RWPE2 (cell line): ENCODE data around the gene TREH.
A peak's percentile ranks its signal among the peaks of the same experiment; 100 is the strongest.

ENCODE experiments used
- ATAC-seq: fragments of 200-7000 bp; cut with Tn5 transposase; 3 replicates; pipeline ENCODE4 v1.9.1; 2021; ENCODE audit warnings: low read depth
- DNase-seq: peaks from one replicate; pipeline ENCODE4 v3.0.0-alpha.2; 2020; ENCODE audit warnings: low spot score
- H3K27ac ChIP-seq: fragments of 450-650 bp; 2 replicates; pipeline ENCODE4 v1.5.1; 2017; ENCODE audit warnings: mild to moderate bottlenecking; ENCODE audit not compliant: poor library complexity, severe bottlenecking
- H3K27me3 ChIP-seq: fragments of 250-450 bp; sonication (Bioruptor Pico); 2 replicates; pipeline ENCODE4 v1.5.1; 2021; ENCODE audit warnings: mild to moderate bottlenecking, moderate library complexity; ENCODE audit not compliant: insufficient read depth, poor library complexity, severe bottlenecking
- H3K36me3 ChIP-seq: fragments of 250-450 bp; sonication (Bioruptor Pico); 2 replicates; pipeline ENCODE4 v1.5.1; 2020; ENCODE audit warnings: low read depth, mild to moderate bottlenecking, moderate library complexity
- H3K4me1 ChIP-seq: fragments of 250-450 bp; sonication (Bioruptor Pico); 2 replicates; pipeline ENCODE4 v1.5.1; 2021; ENCODE audit warnings: mild to moderate bottlenecking, moderate library complexity; ENCODE audit not compliant: insufficient read depth, poor library complexity, severe bottlenecking
- H3K4me3 ChIP-seq: fragments of 250-450 bp; sonication (Bioruptor Pico); 2 replicates; pipeline ENCODE4 v1.5.1; 2021; ENCODE audit warnings: mild to moderate bottlenecking, moderate library complexity; ENCODE audit not compliant: severe bottlenecking
- H3K9me3 ChIP-seq: fragments of 250-450 bp; sonication (Bioruptor Pico); 2 replicates; pipeline ENCODE4 v1.5.1; 2021; ENCODE audit warnings: mild to moderate bottlenecking, moderate library complexity; ENCODE audit not compliant: severe bottlenecking
- TF ChIP-seq, protein P1 (sequence below): fragments of 450-650 bp; IDR thresholded peaks from one replicate; pipeline ENCODE4 v1.5.1; 2017; ENCODE audit warnings: mild to moderate bottlenecking, moderate library complexity; ENCODE audit not compliant: poor library complexity, severe bottlenecking

The TREH gene

GRCh38 chr11:118619444-118620197 lies 59.8 kb downstream of the TREH start:
- peak; percentile 86 for DNase-seq

GRCh38 chr11:118618991-118619375 lies 60.5 kb downstream of the TREH start:
- H3K9me3 ChIP-seq, result no peaks in the 10 kb centered on the region
- TF ChIP-seq, protein P1, sequence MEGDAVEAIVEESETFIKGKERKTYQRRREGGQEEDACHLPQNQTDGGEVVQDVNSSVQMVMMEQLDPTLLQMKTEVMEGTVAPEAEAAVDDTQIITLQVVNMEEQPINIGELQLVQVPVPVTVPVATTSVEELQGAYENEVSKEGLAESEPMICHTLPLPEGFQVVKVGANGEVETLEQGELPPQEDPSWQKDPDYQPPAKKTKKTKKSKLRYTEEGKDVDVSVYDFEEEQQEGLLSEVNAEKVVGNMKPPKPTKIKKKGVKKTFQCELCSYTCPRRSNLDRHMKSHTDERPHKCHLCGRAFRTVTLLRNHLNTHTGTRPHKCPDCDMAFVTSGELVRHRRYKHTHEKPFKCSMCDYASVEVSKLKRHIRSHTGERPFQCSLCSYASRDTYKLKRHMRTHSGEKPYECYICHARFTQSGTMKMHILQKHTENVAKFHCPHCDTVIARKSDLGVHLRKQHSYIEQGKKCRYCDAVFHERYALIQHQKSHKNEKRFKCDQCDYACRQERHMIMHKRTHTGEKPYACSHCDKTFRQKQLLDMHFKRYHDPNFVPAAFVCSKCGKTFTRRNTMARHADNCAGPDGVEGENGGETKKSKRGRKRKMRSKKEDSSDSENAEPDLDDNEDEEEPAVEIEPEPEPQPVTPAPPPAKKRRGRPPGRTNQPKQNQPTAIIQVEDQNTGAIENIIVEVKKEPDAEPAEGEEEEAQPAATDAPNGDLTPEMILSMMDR, result no peak
- H3K4me1 ChIP-seq, result peaks cover 50% of the 10 kb centered on the region
- DNase-seq (no peak), ATAC-seq (no peak)
- H3K36me3 ChIP-seq, result peaks cover 10% of the 10 kb centered on the region; the same call in 1 of the 2 replicates
- H3K27ac ChIP-seq, result peak overlapping the region; percentile 99
- no peak overlapping the region for H3K4me3 ChIP-seq
- H3K27me3 ChIP-seq, result no peaks in the 10 kb centered on the region

More at GRCh38 chr11:118619444-118620197, 59.8 kb downstream of the TREH start:
- ATAC-seq, result peak; percentile 49
- no peak overlapping the region for H3K4me3 ChIP-seq
- H3K27ac ChIP-seq, result peak overlapping the region; percentile 99
- TF ChIP-seq, protein P1, result no peak
- H3K36me3 ChIP-seq, result peaks cover 14% of the 10 kb centered on the region
- H3K4me1 ChIP-seq, result peaks cover 54% of the 10 kb centered on the region
- no peaks in the 10 kb centered on the region for H3K9me3 ChIP-seq
- H3K27me3 ChIP-seq, result no peaks in the 10 kb centered on the region

GRCh38 chr11:118618115-118618990 lies 61.1 kb downstream of the TREH start:
- TF ChIP-seq, protein P1, result no peak
- Histone ChIP-seq H3K9me3 (no peaks in the 10 kb centered on the region), H3K27me3 (no peaks in the 10 kb centered on the region), H3K36me3 (peaks cover 7% of the 10 kb centered on the region; the same call in 1 of the 2 replicates), H3K27ac (peak overlapping the region; percentile 99), H3K4me1 (peaks cover 44% of the 10 kb centered on the region), H3K4me3 (no peak overlapping the region)
- no peak for ATAC-seq
- DNase-seq, result no peak

GRCh38 chr11:118615976-118616371 lies 63.5 kb downstream of the TREH start:
- H3K4me1 ChIP-seq, result peaks cover 38% of the 10 kb centered on the region
- H3K27ac ChIP-seq, result peak overlapping the region; percentile 99
- no peak for DNase-seq
- ATAC-seq, result no peak
- H3K27me3 ChIP-seq, result no peaks in the 10 kb centered on the region
- H3K9me3 ChIP-seq, result no peaks in the 10 kb centered on the region
- peaks cover 7% of the 10 kb centered on the region; the same call in 1 of the 2 replicates for H3K36me3 ChIP-seq
- TF ChIP-seq, protein P1, result no peak
- no peak overlapping the region for H3K4me3 ChIP-seq
